Embryonic facial prominence (tissue), 1 donor: Measurements from ENCODE around the gene SH2D6.
"Not testable (repeated sequence)": the region's sequence is repeated elsewhere in the genome, so short reads cannot be mapped to it uniquely, and the experiment has no call there.

Source experiments
- DNase-seq: peaks from one replicate; pipeline ENCODE4 v3.0.0-alpha.2; 2016; ENCODE audit errors: extremely low spot score

The SH2D6 gene

DNA sequence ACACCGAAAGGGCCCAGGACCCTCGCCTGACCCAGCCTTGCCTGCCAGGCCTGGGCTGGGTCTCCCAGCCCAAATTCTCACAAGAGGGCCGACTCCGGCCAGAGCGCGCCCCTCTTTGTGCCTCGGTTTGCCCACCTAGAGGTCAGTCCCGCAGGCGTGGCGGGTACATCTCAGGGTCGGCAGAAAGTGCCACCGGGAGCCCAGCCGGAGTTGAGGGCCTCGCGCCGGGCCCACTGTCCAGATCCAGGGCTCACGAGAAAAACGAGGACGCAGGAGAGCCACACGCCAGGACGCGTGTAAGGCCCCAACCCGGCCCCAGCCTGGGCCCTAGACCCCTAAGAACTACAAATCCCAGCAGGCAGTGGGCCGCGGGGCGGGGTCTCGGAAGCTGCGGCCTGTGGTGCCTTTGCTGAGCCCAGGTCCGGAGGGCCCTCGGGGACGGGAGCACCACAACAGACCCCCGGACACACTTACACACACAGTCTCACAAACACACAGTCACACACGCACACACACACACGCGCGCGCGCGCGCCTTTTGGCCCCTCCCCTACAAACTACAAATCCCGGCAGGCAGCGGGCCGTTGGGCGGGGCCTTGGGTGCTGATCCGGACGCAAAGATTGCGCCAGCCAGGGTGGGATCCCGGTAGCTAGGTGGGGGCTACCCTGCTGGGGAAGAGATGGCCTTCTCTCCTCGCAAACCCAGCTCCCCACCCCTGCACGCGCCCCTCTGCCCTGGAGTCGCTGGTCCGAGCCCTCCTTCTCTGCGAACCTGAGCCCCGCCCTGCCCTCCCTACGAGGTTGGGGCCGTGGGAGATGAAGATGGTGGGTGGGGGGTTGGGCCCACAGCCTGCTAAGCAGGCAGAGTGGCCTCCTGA lies at the start of gene SH2D6:
Gene SH2D6 (plus strand): TSS at position 583 of the 877 bp plus-strand sequence. CDS start 10,752 bp downstream, outside the sequence.
- peak; percentile 46 for DNase-seq

DNA sequence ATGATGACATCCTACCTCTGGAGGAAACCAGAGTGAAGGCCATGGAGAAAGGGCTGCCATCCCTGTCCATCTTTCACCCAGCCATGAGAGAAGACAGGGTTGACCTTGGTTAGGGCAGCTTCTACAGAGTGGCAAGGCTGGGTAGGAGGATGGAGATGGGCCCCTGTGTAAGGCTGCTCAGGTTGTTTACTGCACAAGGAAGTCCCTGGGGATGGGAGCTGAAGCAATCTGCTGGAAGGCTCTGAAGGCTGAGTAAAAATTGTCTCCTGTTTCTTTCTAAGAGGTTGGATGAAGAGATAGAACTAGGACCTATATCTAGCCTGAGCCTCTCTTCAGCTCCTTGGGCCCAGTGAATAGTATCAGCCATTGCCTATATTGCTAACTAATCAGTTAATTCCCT lies 49.6 kb upstream of the SH2D6 start:
- DNase-seq = no peak

DNA sequence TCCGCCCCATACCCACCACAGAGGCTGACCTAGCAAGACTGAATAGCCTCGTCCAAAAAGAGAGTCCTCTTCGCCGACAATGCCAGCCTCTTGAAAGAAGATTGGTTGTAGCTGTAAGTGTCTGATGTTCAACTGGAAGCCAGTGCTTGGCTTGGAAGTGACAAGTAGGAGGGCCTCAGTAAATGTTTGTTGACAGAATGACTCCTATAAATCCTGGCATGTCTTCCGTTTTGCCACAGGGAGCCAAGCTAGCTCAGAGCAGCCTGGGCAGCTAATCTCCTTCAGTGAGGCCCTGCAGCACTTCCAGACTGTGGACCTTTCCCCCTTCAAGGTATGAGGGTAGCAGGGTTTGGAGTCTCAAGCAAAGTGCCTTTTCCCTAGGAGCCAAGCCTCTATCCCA lies 49.0 kb upstream of the SH2D6 start:
- no peak for DNase-seq

DNA sequence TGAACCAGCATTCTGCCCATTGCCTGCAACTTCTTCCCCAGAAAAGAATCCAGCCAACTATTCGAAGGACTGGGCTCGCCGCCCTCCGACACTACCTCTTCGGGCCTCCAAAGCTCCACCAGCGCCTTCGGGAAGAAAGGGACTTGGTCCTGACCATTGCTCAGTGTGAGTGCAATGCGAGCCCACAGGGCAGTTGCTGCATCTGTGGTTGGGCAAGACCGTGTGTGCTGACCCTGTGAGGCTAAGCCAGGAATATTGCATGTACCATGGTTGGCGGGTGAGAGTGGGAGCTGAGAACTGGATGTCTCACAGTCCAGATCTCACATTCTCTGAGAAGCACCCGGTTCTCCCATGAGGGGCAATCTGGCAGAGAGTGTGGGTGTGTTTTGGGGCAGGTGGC lies 47.5 kb upstream of the SH2D6 start:
- DNase-seq = no peak

DNA sequence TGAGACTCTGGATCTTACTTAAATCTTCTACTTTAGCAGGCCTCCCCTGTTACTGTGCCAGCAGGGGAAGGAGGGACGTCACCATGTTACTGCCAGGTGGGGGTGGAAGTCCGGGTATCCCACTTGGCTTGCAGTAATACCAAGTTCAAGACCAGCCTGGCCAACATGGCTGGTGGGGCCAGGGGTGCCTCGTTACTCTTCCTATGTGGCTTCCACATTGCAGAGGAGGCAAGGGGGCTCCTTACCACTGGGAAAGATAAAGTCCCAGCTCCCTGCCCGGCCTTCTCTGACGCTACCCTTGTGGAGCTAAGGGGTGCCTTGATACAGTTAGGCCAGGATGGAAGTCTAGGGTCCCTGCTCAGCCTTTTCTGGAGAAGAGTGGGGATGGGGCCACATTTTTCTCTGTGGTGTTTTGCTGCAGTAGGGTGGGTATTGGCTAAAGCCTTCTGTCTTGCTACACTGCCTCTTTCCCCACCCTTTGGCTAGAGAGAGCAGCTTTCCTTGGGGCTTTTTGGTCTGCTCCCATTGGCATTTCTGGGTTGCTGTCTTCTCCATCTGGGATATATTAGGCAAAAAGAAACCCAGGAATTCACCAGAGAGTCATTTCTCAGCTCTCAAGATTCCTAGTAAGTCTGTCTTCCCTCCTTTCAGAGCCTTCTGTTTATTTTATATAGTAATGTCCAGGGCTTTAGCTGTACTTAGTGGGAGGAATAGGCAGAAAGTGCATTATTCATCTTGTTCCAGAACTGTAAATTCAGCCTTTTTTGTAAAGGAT lies 42.0 kb upstream of the SH2D6 start:
- no peak for DNase-seq

DNA sequence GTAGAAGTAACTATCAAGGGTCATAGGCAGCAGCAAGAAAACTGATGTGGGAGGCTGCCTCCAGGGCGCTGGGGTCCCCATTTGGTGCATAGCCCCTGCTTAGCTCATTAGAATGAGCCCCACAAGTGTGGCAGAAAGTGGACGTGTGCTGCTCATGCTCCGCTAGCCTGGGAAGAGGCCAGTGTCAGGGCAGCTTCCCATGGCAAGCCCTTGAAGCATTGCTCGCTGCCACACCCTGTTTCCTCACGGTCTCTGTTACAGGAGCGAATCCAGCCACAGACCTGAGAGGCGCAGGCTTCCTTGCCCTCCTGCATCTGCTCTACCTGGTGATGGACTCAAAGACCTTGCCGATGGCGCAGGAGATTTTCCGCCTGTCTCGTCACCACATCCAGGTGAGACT lies 41.4 kb upstream of the SH2D6 start:
- DNase-seq = no peak

DNA sequence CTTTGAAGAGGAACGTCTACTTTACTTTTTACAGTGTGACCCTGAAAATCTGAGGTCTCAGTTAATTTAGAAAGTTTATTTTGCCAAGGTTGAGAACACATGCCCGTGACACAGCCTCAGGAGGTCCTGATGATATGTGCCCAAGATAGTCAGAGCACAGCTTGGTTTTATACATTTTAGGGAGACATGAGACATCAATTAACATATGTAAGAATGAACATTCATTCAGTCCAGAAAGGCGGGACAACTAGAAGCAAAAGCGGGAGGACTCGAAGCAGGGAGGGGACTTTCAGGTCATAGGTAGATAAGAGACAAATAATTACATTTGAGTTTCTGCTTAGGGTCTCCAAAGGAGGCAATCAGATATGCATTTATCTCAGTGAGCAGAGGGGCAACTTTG lies 40.3 kb upstream of the SH2D6 start:
- no peak for DNase-seq

DNA sequence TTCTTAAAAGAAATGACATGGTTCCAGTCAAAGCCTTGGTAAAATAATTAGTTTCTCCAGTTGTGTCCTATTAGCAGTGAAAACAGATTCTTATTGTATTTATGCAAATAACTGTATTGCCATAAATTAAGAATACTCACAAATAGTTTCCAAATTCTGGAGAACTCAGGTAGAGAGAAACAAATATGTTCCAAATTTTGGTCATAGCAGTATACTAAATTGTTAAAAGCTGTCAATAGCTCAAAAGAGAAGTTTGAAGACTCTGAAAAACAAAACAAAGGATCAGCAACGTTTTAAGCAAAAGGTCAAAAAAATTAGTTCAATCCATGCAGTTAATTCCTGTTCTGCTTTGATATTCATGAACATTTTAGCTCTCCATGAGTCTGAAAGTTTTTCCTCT lies 38.5 kb upstream of the SH2D6 start:
- no peak for DNase-seq

DNA sequence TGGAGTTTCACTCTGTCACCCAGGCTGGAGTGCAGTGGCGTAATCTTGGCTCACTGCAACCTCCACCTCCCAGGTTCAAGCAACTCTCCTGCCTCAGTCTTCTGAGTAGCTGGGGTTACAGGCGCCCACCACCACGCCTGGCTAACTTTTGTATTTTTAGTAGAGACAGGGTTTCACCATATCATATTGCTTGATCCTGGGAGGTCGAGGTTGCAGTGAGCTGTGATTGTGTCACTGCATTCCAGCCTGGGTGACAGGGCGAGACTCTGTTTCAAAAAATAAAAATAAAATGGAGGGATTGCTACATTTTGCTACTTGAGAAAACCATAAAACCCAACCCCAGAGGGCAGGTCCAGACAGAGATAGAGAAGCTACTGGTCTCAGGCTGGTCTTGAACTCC lies 35.4 kb upstream of the SH2D6 start:
- DNase-seq = not testable (repeated sequence)

DNA sequence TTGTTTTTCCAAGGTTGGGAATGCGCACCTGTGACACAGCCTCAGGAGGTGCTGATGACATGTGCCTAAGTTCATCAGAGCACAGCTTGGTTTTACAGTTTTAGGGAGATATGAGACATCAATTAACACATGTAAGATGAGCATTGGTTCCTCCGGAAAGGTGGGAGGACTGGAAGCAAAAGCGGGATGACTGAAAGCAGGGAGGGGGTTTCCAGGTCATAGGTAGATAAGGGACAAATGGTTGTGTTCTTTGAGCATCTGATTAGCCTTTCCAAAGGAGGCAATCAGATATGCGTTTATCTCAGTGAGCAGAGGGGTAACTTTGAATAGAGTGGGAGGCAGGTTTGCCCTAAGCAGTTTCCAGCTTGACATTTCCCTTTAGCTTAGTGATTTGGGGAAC lies 34.7 kb upstream of the SH2D6 start:
- DNase-seq = no peak

DNA sequence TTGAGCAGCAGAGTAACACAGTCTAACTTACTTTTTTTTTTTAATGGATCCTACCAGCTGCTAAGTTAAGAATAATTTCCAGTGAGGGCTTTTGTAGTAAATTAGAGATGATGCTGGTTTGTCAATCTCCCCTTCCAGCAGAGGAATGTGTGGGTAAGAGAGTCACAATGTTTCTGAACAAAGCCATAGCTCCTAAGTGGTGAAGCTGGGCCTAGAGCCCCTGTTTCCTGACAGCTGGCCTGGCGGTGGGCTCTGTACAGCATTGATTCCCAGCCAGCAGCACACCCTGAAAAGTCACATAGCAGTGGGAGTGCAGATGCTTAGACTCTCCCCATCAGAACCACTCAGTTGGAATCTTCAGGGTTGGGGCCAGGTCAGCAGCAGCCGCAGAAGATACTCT lies 32.8 kb upstream of the SH2D6 start:
- DNase-seq = no peak

DNA sequence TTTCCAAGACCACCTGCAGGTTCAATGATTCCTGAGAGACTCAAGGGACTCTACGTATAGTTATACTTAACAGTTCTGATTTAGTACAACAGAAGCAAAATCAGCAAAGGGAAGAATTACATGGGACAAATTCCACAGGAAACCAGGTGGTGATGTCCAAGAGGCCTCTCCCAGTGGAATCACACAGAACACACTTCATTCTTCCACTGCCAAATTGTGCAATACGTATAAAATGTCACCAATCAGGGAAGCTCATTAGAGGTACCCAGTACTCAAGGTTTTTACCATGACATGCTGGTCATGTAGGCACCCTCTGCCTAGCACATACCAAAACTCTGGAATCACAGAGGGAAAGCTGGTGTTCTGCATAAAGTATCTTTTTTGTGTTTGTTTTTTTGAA lies 30.8 kb upstream of the SH2D6 start:
- DNase-seq = no peak

DNA sequence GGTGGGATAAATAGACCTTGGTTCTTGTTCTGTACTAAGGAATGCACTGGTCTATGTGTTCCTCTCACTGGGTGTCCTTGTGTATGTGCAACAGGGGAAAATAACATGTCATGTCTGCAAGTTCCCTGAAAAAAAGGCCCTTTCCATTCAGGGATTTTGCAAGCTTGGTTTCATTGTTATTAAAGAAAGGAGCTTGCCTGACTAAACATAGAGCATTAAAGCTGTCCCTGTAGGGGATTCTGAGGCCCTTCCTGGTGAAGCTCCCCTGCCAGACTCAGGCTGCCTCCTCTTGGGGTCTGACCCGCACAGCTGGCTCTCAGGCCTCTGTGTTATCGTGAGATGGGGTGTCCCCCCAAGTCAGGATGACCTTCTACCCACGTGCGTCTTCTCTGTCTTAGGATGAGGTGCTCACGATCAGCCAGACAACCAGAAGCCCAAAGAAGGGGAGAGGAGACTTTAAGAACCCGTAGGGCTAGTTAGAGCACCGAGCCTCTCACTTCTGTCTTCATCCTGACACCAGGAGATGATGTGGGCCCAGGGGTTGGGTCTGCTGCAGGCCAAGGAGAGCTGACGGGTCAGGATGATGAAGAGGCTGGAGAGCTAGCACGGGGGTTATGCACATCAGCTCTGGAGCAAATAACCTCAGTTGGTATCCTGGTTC lies 29.5 kb upstream of the SH2D6 start:
- no peak for DNase-seq

DNA sequence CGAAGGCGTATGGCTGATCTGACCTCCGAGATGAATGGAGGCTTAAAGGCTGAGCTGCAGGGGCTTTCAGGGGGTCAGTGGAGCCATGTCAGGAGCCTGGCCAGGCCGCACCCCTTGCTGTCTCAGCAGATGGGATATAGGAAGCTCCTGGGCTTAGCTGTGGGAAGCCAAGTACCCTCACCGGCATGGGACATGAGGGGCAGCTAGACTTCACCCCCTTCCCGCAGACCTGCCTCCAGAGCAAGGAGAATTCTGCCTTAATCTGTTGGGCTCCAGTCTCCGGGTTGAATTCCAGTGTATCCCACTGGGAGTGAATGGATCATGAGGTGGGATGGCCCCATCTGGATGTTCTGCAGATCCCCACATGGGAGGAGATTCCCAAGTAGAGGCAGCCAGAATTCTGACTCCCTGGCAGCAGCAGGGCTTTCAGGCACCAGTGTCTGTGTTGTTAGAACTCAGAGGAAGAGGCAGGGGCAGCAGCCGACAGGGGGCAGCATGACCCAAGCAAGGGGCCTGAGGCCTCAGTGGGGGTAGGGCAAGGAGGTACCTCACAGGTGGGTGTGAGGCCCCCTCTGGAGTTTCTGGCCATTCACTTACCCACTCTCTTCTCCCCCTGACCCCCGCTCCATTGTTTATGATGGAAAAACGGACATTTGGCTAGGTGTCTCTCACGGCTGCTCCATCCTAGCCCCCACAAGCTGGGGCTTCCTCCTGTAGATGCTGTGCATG lies 27.4 kb upstream of the SH2D6 start:
- no peak for DNase-seq

DNA sequence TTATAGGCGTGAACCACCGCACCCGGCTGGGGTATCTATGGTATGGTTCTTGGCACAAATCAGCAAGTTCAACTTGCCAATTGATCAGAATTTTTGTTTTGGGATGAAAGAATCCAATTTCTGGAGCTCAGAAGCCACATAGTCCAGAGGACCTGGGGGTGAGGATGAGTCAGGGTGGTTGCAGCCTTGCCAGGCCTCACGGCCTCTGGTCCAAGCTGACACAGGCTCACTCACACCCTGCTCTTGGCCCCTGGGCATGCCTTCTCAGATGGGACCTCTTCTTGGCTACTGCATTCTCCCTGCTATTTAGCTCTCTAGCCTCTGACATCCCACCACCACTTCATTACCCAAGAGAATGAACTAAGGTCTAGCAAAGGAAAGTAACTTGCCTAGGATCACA lies 24.7 kb upstream of the SH2D6 start:
- no peak for DNase-seq

DNA sequence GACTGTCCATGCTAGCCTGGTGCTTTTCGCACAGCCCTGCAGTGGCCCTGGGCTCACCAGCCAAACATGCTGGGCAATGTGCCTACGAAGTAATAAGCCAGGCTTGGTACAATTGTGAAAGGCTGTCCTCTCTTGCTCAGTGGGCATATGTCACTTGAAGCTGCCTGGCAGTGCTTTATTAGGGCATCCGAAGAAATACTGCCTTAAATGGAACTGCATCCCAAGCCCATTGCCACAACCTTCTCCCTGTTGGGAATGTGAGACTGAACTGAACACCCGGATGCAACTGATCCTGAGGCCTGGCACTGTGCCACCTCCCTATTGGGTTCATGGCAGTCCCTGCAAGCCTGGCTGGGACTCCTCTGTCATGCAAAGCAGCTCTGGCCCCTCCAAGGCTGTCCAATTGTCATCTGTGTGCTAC lies 24.2 kb upstream of the SH2D6 start:
- DNase-seq = no peak

DNA sequence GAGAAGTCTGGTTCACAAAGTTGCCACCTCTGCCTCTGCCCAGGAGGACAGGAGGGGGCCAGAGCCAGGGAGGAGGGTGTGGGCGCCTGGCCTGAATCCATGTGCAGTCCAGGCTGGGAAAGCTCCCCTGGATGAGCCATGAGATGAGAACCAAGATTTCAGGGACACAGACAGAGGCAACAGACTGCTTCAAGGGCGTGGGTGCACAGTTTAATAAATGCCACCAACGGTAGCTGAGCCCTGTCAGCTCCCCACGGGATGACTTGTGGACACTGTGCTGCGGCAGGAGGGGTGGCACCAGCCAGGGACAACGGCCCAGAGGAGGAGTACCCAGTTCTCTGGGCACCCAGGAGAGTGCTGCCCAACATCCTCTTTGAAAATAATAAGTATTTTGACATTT lies 23.5 kb upstream of the SH2D6 start:
- DNase-seq = no peak

DNA sequence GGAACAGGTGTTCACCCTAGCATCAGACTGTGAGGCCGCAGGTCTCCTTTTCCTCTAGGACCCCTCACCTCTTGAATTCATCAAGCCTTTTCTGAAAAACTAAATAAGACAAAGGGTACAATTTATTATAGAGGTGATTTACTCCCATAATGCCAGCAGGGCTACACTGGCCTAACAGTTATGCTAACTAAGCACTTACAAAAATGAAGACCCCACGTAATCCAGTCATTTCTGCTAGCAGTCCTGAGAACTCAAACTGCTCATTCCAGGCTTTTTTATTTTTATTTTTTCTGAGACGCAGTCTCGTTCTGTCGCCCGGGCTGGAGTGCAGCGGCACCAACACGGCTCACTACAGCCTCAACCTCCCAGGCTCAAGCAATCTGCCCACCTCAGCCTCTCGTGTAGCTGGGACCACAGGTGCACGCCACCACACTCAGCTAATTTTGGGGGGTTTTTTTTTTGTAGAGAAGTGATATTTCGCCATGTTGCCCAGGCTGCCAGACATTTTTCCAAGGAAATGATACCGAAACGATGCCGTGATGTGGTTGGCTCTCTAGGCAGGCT lies 22.5 kb upstream of the SH2D6 start:
- no peak for DNase-seq

DNA sequence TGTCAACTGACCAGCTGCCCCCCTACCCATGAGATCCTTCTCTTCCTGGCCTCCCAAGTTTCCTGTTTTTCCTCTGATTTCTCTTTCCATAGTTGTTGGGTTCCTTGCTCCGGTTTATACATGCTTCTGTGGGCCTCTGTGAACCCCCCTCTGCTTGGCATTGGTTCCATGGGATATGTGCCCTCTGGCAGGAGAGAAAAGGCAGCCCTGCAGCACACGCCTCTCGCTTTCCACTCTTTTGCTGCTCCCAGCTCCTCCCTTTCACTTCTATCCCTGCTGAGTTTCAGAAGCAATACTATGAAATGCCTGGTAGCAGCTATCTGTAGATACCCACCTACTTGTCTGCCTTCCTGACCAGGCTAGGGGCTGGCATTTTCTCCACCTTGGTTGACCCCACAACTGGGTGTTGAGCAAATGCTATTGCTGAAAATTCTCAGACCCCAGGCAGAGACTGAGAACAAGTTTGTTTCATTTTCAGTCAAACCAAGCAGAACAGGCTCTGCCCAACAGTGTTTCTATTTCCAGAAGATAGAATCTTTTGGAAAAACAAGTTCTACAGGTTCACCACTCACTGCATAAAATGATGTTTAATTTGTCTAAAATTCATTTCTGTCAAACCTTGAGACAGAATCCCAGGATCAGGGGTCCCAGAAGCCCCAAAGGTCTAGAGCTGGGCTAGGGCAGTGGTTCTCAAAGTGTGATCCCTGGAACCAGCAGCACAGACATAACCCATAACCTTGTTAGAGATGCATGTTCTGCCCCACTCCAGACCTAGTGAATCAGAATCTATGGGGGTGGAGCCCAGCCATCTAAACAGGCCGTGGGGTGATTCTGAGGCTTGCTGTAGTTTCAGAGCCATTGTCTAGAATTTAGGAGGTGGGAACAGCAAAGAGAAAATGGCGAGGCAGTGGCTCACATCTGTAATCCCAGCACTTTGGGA lies 21.7 kb upstream of the SH2D6 start:
- no peak for DNase-seq

DNA sequence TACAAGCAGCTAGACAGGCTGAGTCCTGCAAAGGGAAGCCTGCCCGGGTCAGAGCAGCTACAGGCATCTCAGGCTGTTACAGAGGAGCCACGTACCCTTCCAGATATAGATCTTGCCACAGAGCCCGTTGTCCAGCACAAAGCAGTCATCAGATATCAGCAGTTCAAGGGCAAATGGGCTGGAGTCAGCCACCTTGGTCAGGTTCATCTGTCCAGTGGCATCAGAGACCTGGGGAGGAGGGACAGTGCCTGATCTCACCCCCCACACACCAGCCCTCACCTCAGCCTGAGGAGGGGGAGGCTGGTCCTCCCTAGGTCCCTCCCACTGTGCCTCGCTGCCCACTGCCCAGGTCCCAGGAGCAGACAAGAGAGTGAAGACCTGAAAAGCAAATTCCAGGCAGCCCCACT lies 20.6 kb upstream of the SH2D6 start:
- DNase-seq = no peak
